Measurements from ENCODE around the gene PCDHA10. TPM values are rescaled to one million over a fixed set of nuclear protein-coding genes. Genes with fewer than 3 reads are reported as not detected.

PCDHA10 gene
- total RNA-seq, 2 experiments from 2014 or later: not detected

DNA sequence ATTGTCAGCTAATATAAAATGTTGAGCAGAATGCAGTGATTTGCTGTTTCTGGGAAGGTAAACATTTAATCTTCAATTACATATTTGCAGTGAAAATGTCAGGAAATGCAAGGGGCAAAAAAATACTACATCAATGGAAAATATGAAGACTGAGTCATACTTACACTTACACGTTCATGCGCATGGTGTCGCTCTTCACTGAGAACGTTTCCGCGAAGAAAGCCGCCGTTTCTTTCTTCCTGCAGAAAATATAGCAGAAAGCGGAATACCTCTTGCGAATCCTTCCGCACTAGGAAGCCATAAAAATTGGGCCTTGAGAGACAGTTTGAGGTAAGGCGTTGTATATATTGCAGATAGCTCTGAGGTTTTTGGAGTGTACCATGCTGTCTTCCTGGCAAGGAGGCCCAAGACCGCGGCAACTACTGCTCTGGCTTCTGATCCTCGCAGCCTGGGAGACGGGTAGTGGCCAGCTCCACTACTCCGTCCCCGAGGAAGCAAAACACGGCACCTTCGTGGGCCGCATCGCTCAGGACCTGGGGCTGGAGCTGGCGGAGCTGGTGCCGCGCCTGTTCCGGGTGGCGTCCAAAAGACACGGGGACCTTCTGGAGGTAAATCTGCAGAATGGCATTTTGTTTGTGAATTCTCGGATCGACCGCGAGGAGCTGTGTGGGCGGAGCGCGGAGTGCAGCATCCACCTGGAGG is 26.3 kb downstream of the PCDHA10 start, which contains the start of gene PCDHA13:
TSS of gene PCDHA13 (plus strand) at position 236 of the 702 bp plus-strand sequence. CDS start at position 381, 145 bp downstream.
- CTCF ChIA-PET: no interaction called here
- Mint-ChIP-seq H3K27ac (no peak within 1 kb of the TSS), H3K36me3 (peaks cover 9% of the 10 kb centered on the region), H3K9me3 (peaks cover 16% of the 10 kb centered on the region), H3K4me3 (no peak within 1 kb of the TSS), H3K27me3 (peaks cover 26% of the 10 kb centered on the region), H3K4me1 (ENCODE audit: low read depth) (no peaks in the 10 kb centered on the region)
- intact Hi-C loops (cut with micrococcal nuclease): no loop called here
- POLR2A ChIA-PET: no interaction called here
- DNase-seq: no peak

DNA sequence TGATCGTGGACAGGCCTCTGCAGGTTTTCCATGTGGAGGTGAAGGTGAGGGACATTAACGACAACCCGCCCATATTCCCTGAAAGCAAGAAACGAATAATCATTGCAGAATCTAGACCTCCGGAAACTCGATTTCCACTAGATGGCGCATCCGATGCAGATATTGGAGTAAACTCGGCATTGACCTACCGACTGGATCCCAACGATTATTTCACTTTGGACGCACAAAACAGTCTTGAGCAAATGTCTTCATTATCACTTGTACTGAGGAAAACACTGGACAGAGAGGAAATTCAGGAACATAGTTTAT is 26.8 kb downstream of the PCDHA10 start:
- POLR2A ChIA-PET: no interaction called here
- peaks cover 12% of the 10 kb centered on the region for H3K36me3 Mint-ChIP-seq
- intact Hi-C loops (cut with micrococcal nuclease): no loop called here

DNA sequence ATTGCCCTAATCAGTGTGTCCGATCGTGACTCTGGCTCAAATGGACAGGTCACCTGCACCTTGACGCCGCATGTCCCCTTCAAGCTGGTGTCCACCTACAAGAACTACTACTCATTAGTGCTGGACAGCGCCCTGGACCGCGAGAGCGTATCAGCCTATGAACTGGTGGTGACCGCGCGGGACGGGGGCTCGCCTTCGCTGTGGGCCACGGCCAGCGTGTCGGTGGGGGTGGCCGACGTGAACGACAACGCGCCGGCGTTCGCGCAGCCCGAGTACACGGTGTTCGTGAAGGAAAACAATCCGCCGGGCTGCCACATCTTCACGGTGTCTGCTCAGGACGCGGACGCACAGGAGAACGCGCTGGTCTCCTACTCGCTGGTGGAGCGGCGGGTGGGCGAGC is 27.7 kb downstream of the PCDHA10 start:
- intact Hi-C loops (cut with micrococcal nuclease): no loop called here
- ChIA-PET POLR2A (no interaction called here), CTCF (no interaction called here)
- DNase-seq: no peak
- Mint-ChIP-seq H3K9me3 (peaks cover 16% of the 10 kb centered on the region), H3K4me3 (no peak overlapping the region), H3K27ac (no peak overlapping the region), H3K36me3 (peaks cover 12% of the 10 kb centered on the region), H3K4me1 (ENCODE audit: low read depth) (no peaks in the 10 kb centered on the region), H3K27me3 (peaks cover 26% of the 10 kb centered on the region)

More for the DNA sequence above, 26.8 kb downstream of the PCDHA10 start:
- CTCF ChIA-PET: no interaction called here
- Mint-ChIP-seq H3K4me3 (no peak overlapping the region), H3K27ac (no peak overlapping the region), H3K9me3 (peaks cover 16% of the 10 kb centered on the region), H3K27me3 (peaks cover 26% of the 10 kb centered on the region), H3K4me1 (ENCODE audit: low read depth) (no peaks in the 10 kb centered on the region)
- DNase-seq: no peak

DNA sequence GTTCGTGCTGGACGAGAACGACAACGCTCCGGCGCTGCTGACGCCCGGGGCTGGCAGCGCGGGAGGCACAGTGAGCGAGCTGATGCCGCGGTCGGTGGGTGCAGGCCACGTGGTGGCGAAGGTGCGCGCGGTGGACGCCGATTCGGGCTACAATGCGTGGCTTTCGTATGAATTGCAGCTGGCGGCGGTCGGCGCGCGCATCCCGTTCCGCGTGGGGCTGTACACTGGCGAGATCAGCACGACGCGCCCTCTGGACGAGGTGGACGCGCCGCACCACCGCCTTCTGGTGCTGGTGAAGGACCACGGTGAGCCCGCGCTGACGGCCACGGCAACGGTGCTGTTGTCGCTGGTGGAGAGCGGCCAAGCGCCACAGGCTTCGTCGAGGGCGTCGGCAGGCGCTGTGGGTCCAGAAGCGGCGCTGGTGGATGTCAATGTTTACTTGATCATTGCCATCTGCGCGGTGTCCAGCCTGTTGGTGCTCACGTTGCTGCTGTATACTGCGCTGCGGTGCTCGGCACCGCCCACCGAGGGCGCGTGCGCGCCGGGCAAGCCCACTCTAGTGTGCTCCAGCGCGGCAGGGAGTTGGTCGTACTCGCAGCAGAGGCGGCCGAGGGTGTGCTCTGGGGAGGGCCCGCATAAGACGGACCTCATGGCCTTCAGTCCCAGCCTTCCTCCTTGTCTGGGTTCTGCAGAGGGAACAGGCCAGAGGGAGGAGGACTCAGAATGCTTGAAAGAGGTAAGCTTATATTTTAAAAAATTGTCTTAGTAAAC is 28.4 kb downstream of the PCDHA10 start:
- peaks cover 24% of the 10 kb centered on the region for H3K27me3 Mint-ChIP-seq
- H3K36me3 Mint-ChIP-seq: peaks cover 12% of the 10 kb centered on the region
- POLR2A ChIA-PET: no interaction called here
- DNase-seq: no peak
- no peak overlapping the region for H3K4me3 Mint-ChIP-seq
- CTCF ChIA-PET: no interaction called here
- peaks cover 16% of the 10 kb centered on the region for H3K9me3 Mint-ChIP-seq
- intact Hi-C loops (cut with micrococcal nuclease): no loop called here
- no peak overlapping the region for H3K27ac Mint-ChIP-seq
- H3K4me1 Mint-ChIP-seq (ENCODE audit: low read depth): no peaks in the 10 kb centered on the region

DNA sequence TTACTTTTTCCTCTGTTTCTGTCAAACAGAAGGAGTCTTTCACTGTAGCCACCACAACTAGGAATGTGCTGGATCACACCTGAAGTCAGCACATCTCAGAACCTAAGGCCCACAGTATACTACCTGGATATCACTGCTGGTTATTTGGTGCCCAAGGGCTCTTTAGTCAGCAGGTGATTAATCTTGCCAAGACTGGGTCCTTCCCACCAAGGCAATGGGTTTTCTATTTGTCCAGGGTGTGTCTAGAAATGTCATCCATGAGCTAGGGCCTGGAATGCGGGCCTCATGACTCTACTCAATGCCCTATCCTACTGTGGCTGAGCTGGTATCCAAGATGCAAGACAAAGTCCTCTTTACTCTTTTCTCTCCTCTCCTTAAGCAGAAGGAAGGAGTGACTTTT is 60.6 kb downstream of the PCDHA10 start:
- H3K27ac Mint-ChIP-seq: no peak overlapping the region
- H3K4me3 Mint-ChIP-seq: no peak overlapping the region
- H3K27me3 Mint-ChIP-seq: peaks cover 7% of the 10 kb centered on the region
- no peaks in the 10 kb centered on the region for H3K4me1 Mint-ChIP-seq (ENCODE audit: low read depth)
- ChIA-PET POLR2A (no interaction called here), CTCF (no interaction called here)
- no peak for DNase-seq
- intact Hi-C loops (cut with micrococcal nuclease): no loop called here
- H3K9me3 Mint-ChIP-seq: peaks cover 2% of the 10 kb centered on the region
- no peaks in the 10 kb centered on the region for H3K36me3 Mint-ChIP-seq

Other genes with a start within 250 kb of the PCDHA10 start
- gene CD14, start 222.7 kb upstream of the PCDHA10 start, total RNA-seq: under 1 TPM; 0.39 to 0.62 TPM
- gene TMCO6, start 216.4 kb upstream of the PCDHA10 start, total RNA-seq: 10 to 100 TPM; 33.7 to 33.8 TPM
- 10 to 100 TPM; 63.8 to 69.4 TPM for gene NDUFA2, start 208.3 kb upstream of the PCDHA10 start, total RNA-seq
- 100 to 1,000 TPM; 103 to 104 TPM for gene IK, start 208.1 kb upstream of the PCDHA10 start, total RNA-seq
- gene WDR55, start 191.0 kb upstream of the PCDHA10 start, total RNA-seq: 10 to 100 TPM; 30.4 to 32.1 TPM
- 1 to 10 TPM; 2.3 to 2.5 TPM for gene DND1, start 182.3 kb upstream of the PCDHA10 start, total RNA-seq
- gene HARS1, start 164.5 kb upstream of the PCDHA10 start, total RNA-seq: 10 to 100 TPM; 91.1 to 91.7 TPM
- gene HARS2, start 164.4 kb upstream of the PCDHA10 start, total RNA-seq: 10 to 100 TPM; 26.9 to 28.9 TPM
- gene ZMAT2, start 155.4 kb upstream of the PCDHA10 start, total RNA-seq: 10 to 100 TPM; 51.4 to 53.4 TPM
- not detected for gene PCDHA1, start 69.8 kb upstream of the PCDHA10 start, total RNA-seq
- not detected for gene PCDHA2, start 61.0 kb upstream of the PCDHA10 start, total RNA-seq
- gene PCDHA3, start 54.8 kb upstream of the PCDHA10 start, total RNA-seq: not detected
- not detected for gene PCDHA4, start 48.8 kb upstream of the PCDHA10 start, total RNA-seq
- not detected for gene PCDHA5, start 34.3 kb upstream of the PCDHA10 start, total RNA-seq
- not detected for gene PCDHA6, start 27.9 kb upstream of the PCDHA10 start, total RNA-seq
- not detected for gene PCDHA7, start 21.6 kb upstream of the PCDHA10 start, total RNA-seq
- not detected for gene PCDHA8, start 14.7 kb upstream of the PCDHA10 start, total RNA-seq
- not detected for gene PCDHA9, start 7.5 kb upstream of the PCDHA10 start, total RNA-seq
- gene PCDHA11, start 13.1 kb downstream of the PCDHA10 start, total RNA-seq: not detected
- not detected for gene PCDHA12, start 19.4 kb downstream of the PCDHA10 start, total RNA-seq
- gene PCDHA13, start 26.2 kb downstream of the PCDHA10 start, total RNA-seq: not detected
- gene PCDHAC1, start 70.4 kb downstream of the PCDHA10 start, total RNA-seq: not detected
- gene PCDHAC2, start 110.6 kb downstream of the PCDHA10 start, total RNA-seq: not detected
- gene PCDHB1, start 195.5 kb downstream of the PCDHA10 start, total RNA-seq: not detected
- under 1 TPM in 1 of 2 experiments, not detected in 1; 0.17 TPM for gene PCDHB2, start 238.7 kb downstream of the PCDHA10 start, total RNA-seq
- gene PCDHB3, start 244.6 kb downstream of the PCDHA10 start, total RNA-seq: not detected